ENCODE measurements around the gene PLEKHM3. TPM values are rescaled to one million over a fixed set of nuclear protein-coding genes. Genes with fewer than 3 reads are reported as not detected.
"Not testable (repeated sequence)": the region's sequence is repeated elsewhere in the genome, so short reads cannot be mapped to it uniquely, and the experiment has no call there.

Gene PLEKHM3
- total RNA-seq, 1 donor: 13.8 TPM

DNA sequence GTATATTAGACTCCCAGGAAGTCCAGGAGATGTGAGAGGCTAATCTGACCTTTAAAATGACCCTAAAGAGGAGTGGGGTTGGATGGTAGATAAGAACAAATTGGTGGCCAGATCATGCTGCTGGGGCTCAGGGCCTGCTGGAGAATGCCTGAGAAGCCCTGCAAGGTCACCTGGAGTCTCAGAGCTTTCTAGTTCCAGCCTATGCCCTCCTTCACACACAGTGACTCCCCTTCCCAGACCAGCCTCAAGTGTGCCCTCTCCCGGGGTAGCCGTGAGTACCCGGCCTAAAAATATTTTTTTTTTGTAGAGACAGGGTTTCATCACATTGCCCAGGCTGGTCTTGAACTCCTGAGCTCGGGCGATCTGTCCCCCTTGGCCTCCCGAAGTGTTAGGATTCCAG, 211.4 kb downstream of the PLEKHM3 start:
- no peak overlapping the region for H3K4me3 ChIP-seq (ENCODE audit: low read depth, low read length)
- TF ChIP-seq, protein P1, sequence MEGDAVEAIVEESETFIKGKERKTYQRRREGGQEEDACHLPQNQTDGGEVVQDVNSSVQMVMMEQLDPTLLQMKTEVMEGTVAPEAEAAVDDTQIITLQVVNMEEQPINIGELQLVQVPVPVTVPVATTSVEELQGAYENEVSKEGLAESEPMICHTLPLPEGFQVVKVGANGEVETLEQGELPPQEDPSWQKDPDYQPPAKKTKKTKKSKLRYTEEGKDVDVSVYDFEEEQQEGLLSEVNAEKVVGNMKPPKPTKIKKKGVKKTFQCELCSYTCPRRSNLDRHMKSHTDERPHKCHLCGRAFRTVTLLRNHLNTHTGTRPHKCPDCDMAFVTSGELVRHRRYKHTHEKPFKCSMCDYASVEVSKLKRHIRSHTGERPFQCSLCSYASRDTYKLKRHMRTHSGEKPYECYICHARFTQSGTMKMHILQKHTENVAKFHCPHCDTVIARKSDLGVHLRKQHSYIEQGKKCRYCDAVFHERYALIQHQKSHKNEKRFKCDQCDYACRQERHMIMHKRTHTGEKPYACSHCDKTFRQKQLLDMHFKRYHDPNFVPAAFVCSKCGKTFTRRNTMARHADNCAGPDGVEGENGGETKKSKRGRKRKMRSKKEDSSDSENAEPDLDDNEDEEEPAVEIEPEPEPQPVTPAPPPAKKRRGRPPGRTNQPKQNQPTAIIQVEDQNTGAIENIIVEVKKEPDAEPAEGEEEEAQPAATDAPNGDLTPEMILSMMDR (IDR thresholded peaks at IDR 0.05; ENCODE audit: insufficient read depth, low read depth, low read length): no peak
- DNase-seq (ENCODE audit: low read depth): no peak

DNA sequence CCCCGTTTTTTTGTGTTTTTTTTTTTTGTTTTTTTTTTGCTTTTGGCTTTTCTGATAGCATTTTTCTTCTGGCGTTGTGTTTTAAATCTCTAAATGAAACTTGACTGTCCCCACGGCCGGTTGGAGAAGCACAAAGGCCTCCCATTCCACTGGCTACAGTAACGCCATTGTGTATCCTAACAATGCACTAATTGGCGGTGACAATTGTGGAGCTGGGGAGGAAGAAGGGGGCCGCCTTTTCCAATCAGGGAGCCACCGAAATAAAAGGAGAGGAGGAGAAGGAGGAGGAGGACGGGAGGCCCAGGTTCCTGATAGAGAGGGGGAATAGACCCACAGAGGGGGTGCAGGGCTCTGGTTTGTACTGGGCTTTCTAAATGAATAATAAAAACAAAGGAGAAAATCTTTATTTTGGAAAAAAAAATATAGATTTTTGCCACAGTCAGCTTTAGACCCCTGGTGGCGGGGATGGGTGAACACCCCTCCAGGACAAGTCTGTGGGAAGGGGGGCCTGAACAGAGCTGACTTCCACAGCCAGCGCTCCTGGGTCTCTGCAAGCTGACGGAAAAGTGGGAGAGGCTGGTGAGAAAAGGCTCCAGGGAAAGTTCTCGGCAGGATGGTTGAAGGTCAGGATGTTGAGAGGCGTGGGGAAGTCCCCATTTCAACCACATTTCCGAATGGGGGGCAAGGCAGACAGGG, 212.0 kb downstream of the PLEKHM3 start:
- no peak for DNase-seq (ENCODE audit: low read depth)
- H3K4me3 ChIP-seq (ENCODE audit: low read depth, low read length): no peak overlapping the region
- TF ChIP-seq, protein P1 (IDR thresholded peaks at IDR 0.05; ENCODE audit: insufficient read depth, low read depth, low read length): peak; percentile 9

- TF ChIP-seq, protein P1 (IDR thresholded peaks at IDR 0.05; ENCODE audit: insufficient read depth, low read depth, low read length): no peak
- H3K4me3 ChIP-seq (ENCODE audit: low read depth, low read length): no peak overlapping the region
- no peak for DNase-seq (ENCODE audit: low read depth)
Observed at GRCh38 chr2:207812726-207813080, 212.6 kb downstream of the PLEKHM3 start.

DNA sequence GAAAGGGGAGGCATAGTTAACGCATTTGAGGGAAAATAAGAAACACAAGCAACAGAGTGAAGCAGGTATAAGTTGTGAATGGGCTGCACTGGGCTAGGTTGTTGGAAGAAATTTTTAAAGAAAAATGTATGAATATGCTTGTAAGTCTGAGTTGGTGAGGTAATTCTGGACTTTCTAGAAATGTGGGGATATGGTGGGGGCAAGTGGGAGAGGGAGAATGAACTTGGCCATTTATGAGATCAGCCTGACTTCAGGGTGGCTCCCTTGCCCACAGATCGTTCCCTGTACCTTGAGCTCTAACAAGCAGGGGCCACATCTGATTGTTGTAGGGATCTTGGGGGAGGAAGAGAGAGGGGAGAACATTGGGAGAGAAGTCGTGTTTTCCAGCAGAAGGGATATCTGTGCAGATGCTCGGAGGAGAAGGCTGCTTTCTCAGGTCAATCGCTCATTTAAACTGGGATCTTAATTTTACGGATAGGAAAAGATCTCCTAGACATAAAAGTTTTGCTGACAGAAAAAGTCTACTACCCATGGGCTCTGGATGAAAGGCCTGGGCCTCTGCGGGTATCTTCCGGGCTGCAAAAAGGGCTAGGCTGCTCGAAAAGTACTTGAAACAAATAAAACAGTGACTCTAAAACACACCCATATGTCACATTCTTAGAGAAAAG, 213.1 kb downstream of the PLEKHM3 start:
- no peak for DNase-seq (ENCODE audit: low read depth)
- H3K4me3 ChIP-seq (ENCODE audit: low read depth, low read length): no peak overlapping the region
- TF ChIP-seq, protein P1 (IDR thresholded peaks at IDR 0.05; ENCODE audit: insufficient read depth, low read depth, low read length): no peak

- DNase-seq (ENCODE audit: low read depth); H3K4me3 ChIP-seq (ENCODE audit: low read depth, low read length): not testable (repeated sequence)
Observed at GRCh38 chr2:207811658-207812057, 213.7 kb downstream of the PLEKHM3 start.

- DNase-seq (ENCODE audit: low read depth): no peak
- H3K4me3 ChIP-seq (ENCODE audit: low read depth, low read length): no peak overlapping the region
- TF ChIP-seq, protein P1 (IDR thresholded peaks at IDR 0.05; ENCODE audit: insufficient read depth, low read depth, low read length): no peak
Observed at GRCh38 chr2:207810200-207810788, 215.0 kb downstream of the PLEKHM3 start.

GRCh38 chr2:207808119-207808518, 217.2 kb downstream of the PLEKHM3 start:
- TF ChIP-seq, protein P1 (IDR thresholded peaks at IDR 0.05; ENCODE audit: insufficient read depth, low read depth, low read length): no peak
- H3K4me3 ChIP-seq (ENCODE audit: low read depth, low read length): no peak overlapping the region
- no peak for DNase-seq (ENCODE audit: low read depth)
